ENCODE data around the gene HNF1A.

HNF1A gene

GRCh38 chr12:120978296-120979219, at the start of gene HNF1A:
TSS of gene HNF1A (plus strand) at chr12:120978543. CDS start at chr12:120978769, 226 bp downstream.
- no peak for DNase-seq (ENCODE audit: low spot score)
- TF ChIP-seq, protein P1, sequence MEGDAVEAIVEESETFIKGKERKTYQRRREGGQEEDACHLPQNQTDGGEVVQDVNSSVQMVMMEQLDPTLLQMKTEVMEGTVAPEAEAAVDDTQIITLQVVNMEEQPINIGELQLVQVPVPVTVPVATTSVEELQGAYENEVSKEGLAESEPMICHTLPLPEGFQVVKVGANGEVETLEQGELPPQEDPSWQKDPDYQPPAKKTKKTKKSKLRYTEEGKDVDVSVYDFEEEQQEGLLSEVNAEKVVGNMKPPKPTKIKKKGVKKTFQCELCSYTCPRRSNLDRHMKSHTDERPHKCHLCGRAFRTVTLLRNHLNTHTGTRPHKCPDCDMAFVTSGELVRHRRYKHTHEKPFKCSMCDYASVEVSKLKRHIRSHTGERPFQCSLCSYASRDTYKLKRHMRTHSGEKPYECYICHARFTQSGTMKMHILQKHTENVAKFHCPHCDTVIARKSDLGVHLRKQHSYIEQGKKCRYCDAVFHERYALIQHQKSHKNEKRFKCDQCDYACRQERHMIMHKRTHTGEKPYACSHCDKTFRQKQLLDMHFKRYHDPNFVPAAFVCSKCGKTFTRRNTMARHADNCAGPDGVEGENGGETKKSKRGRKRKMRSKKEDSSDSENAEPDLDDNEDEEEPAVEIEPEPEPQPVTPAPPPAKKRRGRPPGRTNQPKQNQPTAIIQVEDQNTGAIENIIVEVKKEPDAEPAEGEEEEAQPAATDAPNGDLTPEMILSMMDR (IDR thresholded peaks at IDR 0.05; ENCODE audit: extremely low read depth, missing control alignments) = no peak

GRCh38 chr12:120928864-120929652, 49.3 kb upstream of the HNF1A start:
- TF ChIP-seq, protein P1 (IDR thresholded peaks at IDR 0.05; ENCODE audit: extremely low read depth, missing control alignments) = no peak
- DNase-seq (ENCODE audit: low spot score) = no peak

- TF ChIP-seq, protein P1 (IDR thresholded peaks at IDR 0.05; ENCODE audit: extremely low read depth, missing control alignments) = no peak
- no peak for DNase-seq (ENCODE audit: low spot score)
Measured at GRCh38 chr12:120930032-120930431, 48.3 kb upstream of the HNF1A start.

GRCh38 chr12:120932058-120932457, 46.3 kb upstream of the HNF1A start:
- TF ChIP-seq, protein P1 (IDR thresholded peaks at IDR 0.05; ENCODE audit: extremely low read depth, missing control alignments) = no peak
- no peak for DNase-seq (ENCODE audit: low spot score)

DNA sequence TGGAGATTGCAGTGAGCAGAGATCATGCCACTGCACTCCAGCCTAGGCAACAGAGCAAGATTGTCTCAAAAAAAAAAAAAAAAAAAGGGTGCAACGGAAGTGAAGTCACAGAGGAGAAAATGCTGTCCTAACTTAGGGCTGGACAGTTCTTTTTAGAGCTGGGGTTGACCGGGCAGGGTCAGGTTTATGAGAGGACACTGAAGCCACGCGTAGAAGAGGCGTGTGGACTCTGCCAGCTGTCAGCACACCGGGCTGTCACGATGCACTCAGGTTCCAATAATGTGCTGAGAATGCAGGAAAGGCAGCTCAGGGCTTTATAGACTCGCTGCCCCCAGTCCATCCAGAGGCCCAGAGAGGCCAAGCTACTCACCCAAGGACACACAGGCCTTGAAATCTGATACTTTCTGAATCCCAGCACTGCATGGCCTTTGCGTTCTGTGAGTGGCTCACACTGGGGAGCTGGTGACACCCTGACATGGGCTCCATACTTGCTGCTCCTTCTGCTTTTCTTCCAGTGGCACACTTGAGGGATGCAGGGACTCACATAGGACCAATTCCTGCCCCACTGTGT, 45.3 kb upstream of the HNF1A start:
- DNase-seq (ENCODE audit: low spot score) = no peak
- TF ChIP-seq, protein P1 (IDR thresholded peaks at IDR 0.05; ENCODE audit: extremely low read depth, missing control alignments) = no peak

DNA sequence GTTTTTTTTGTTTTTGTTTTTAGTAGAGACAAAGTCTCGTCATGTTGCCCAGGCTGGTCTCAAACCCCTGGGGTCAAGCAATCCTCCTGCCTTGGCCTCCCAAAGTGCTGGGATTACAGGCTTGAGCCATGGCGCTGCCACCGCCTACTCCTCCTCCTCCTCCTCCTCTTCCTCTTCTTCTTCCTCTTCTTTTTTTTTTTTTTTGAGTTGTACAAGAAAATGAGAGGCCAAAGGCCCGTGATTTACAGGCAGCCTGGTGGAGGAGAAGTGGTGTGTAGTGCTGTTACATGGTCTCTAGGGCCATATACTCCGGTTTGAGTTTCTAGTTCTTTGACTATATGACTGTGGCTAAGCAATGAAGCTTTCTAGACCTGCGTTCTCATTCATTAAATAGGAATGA, 44.6 kb upstream of the HNF1A start:
- no peak for DNase-seq (ENCODE audit: low spot score)
- TF ChIP-seq, protein P1 (IDR thresholded peaks at IDR 0.05; ENCODE audit: extremely low read depth, missing control alignments) = no peak
